ENCODE measurements around the gene OAS1.

OAS1 gene

DNA sequence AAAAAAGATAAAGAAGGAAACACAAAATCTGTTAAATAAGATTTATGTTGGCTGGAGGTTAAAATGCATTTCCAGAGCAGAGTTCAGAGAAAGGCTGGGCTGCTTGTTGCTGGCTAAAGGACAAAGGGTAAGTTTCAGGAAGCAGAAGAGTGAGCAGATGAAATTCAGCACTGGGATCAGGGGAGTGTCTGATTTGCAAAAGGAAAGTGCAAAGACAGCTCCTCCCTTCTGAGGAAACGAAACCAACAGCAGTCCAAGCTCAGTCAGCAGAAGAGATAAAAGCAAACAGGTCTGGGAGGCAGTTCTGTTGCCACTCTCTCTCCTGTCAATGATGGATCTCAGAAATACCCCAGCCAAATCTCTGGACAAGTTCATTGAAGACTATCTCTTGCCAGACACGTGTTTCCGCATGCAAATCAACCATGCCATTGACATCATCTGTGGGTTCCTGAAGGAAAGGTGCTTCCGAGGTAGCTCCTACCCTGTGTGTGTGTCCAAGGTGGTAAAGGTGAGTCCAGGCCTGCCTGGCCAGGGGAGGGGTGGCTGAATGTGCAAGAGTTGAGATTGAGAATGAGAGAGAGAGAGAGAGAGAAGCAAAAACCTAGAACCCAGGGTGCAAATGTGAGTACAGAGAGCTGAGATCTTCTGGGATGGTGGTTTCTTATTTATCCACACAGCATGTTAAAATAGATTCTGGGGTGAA lies at the start of gene OAS1:
OAS1 (plus strand) TSS at position 251 of the 703 bp plus-strand sequence; CDS start at position 329, 78 bp downstream.
- peak within 1 kb of the TSS; percentile 34 for H3K4me3 ChIP-seq (replicated peaks; ENCODE audit: low read depth, low read length)
- peak; percentile 19 for DNase-seq (ENCODE audit: extremely low read depth, low read depth)

GRCh38 chr12:112859291-112859690 lies 47.5 kb upstream of the OAS1 start:
- TF ChIP-seq, protein P1, sequence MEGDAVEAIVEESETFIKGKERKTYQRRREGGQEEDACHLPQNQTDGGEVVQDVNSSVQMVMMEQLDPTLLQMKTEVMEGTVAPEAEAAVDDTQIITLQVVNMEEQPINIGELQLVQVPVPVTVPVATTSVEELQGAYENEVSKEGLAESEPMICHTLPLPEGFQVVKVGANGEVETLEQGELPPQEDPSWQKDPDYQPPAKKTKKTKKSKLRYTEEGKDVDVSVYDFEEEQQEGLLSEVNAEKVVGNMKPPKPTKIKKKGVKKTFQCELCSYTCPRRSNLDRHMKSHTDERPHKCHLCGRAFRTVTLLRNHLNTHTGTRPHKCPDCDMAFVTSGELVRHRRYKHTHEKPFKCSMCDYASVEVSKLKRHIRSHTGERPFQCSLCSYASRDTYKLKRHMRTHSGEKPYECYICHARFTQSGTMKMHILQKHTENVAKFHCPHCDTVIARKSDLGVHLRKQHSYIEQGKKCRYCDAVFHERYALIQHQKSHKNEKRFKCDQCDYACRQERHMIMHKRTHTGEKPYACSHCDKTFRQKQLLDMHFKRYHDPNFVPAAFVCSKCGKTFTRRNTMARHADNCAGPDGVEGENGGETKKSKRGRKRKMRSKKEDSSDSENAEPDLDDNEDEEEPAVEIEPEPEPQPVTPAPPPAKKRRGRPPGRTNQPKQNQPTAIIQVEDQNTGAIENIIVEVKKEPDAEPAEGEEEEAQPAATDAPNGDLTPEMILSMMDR (IDR thresholded peaks at IDR 0.05; ENCODE audit: low read depth, low read length, missing control alignments), result no peak
- no peak for DNase-seq (ENCODE audit: extremely low read depth, low read depth)
- no peak overlapping the region for H3K4me3 ChIP-seq (replicated peaks; ENCODE audit: low read depth, low read length)

More for the DNA sequence above, at the start of gene OAS1:
- TF ChIP-seq, protein P1 (IDR thresholded peaks at IDR 0.05; ENCODE audit: low read depth, low read length, missing control alignments), result no peak

DNA sequence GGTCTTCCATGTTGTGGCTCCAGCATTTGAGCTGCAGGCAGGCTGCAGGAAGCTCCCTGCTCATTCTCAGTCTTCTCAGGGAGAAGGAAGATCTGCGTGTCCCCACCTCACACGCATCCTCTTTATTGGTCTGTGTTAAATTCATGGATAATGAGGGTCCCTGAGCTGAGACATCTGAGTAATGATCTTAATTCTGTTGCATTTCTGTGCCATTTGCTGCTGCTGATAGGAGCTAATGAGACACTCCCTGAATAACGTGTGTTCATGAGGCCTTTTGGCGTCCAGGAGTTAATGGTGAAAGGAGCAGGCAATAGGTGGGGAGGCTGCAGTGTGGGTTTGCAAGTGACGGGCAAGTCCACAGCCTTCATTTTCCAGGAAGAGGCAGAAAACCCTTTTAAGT lies 46.6 kb upstream of the OAS1 start:
- no peak overlapping the region for H3K4me3 ChIP-seq (replicated peaks; ENCODE audit: low read depth, low read length)
- TF ChIP-seq, protein P1 (IDR thresholded peaks at IDR 0.05; ENCODE audit: low read depth, low read length, missing control alignments), result no peak
- DNase-seq (ENCODE audit: extremely low read depth, low read depth), result no peak

GRCh38 chr12:112861284-112861683 lies 45.5 kb upstream of the OAS1 start:
- DNase-seq (ENCODE audit: extremely low read depth, low read depth), result no peak
- TF ChIP-seq, protein P1 (IDR thresholded peaks at IDR 0.05; ENCODE audit: low read depth, low read length, missing control alignments), result no peak
- no peak overlapping the region for H3K4me3 ChIP-seq (replicated peaks; ENCODE audit: low read depth, low read length)

GRCh38 chr12:112862636-112863290 lies 44.0 kb upstream of the OAS1 start:
- DNase-seq (ENCODE audit: extremely low read depth, low read depth), result no peak
- TF ChIP-seq, protein P1 (IDR thresholded peaks at IDR 0.05; ENCODE audit: low read depth, low read length, missing control alignments), result no peak
- no peak overlapping the region for H3K4me3 ChIP-seq (replicated peaks; ENCODE audit: low read depth, low read length)

- H3K4me3 ChIP-seq (replicated peaks; ENCODE audit: low read depth, low read length), result no peak overlapping the region
- no peak for DNase-seq (ENCODE audit: extremely low read depth, low read depth)
- TF ChIP-seq, protein P1 (IDR thresholded peaks at IDR 0.05; ENCODE audit: low read depth, low read length, missing control alignments), result no peak
These were observed 38.2 kb upstream of the OAS1 start for GRCh38 chr12:112868459-112869041.

Data from HFF-Myc (cell line).